Endothelial cell of umbilical vein (primary cell): ENCODE data around the gene TNIP1. TPM values are rescaled to one million over a fixed set of nuclear protein-coding genes. Genes with fewer than 3 reads are reported as not detected.

Experiments
- BruUV-seq: library from RNA; stranded (reverse); fragments of 400-500 nt; replicated peaks from 2 replicates; lab custom pipeline; 2021; lab: Mats Ljungman, UMichigan
- CTCF ChIA-PET: fragments of 300-600, 350-600 bp; sonication (Branson Sonifier 250); formaldehyde crosslinking; loops from one replicate; lab custom pipeline; 2021; ENCODE audit warnings: antibody characterized with exemption, inconsistent platforms; lab: Charles Lee
- POLR2A ChIA-PET: fragments of 300-600, 350-600 bp; sonication (Branson Sonifier 250); formaldehyde crosslinking; loops from one replicate; lab custom pipeline; 2021; ENCODE audit warnings: antibody characterized with exemption, inconsistent platforms; lab: Charles Lee
- DNase-seq: peaks from one replicate; pipeline ENCODE4 v3.0.0-alpha.2; 2011; ENCODE audit warnings: low read depth, low spot score
- FAIRE-seq: peaks from 2 replicates; lab custom pipeline; 2011; peaks lifted over from hg19 to GRCh38; lab: Jason Lieb, UNC
- H2AFZ ChIP-seq: 2 replicates; pipeline ENCODE4 v1.6.0; 2012; ENCODE audit warnings: low read depth, low read length, control low read depth, inconsistent platforms
- H3K27ac ChIP-seq: 2 replicates; pipeline ENCODE4 v1.5.1; 2011; ENCODE audit warnings: low read depth, mild to moderate bottlenecking, control low read depth, low read length, moderate library complexity; ENCODE audit not compliant: insufficient read depth
- H3K27me3 ChIP-seq, 2 experiments: 2 replicates each; pipeline versions ENCODE4 v1.6.0 to v1.6.1; 2011; ENCODE audit warnings: low read length in 2 of 2, mixed read lengths in 1 of 2; ENCODE audit not compliant: control insufficient read depth in 2 of 2, insufficient read depth in 2 of 2
- H3K36me3 ChIP-seq, 2 experiments: 2 replicates in 1 of 2; 3 replicates in 1 of 2; pipeline ENCODE4 v1.5.1; 2011; ENCODE audit warnings: low read length in 2 of 2, mild to moderate bottlenecking in 1 of 2, moderate library complexity in 1 of 2; ENCODE audit not compliant: control insufficient read depth in 2 of 2, insufficient read depth in 2 of 2; ENCODE audit errors: extremely low read depth in 1 of 2
- H3K4me1 ChIP-seq: 3 replicates; pipeline ENCODE4 v1.5.1; 2011; ENCODE audit warnings: mild to moderate bottlenecking, low read length; ENCODE audit not compliant: control insufficient read depth, insufficient read depth; ENCODE audit errors: extremely low read depth
- H3K4me2 ChIP-seq: 2 replicates; pipeline ENCODE4 v1.6.1; 2011; ENCODE audit warnings: low read length, control low read depth, mixed read lengths; ENCODE audit not compliant: insufficient read depth
- H3K4me3 ChIP-seq, 3 experiments: fragments of 200-600 bp in 1 of 3; sonication (generic), shearing (Covaris generic) in 1 of 3; replicated peaks in 1 of 3; 2 replicates each; pipeline ENCODE4 v1.5.1; 2011 to 2016; ENCODE audit warnings: control low read depth in 3 of 3, low read length in 3 of 3, mild to moderate bottlenecking in 2 of 3, inconsistent platforms in 1 of 3, low read depth in 1 of 3, moderate library complexity in 1 of 3; ENCODE audit not compliant: insufficient read depth in 1 of 3
- H3K79me2 ChIP-seq: 2 replicates; pipeline ENCODE4 v1.6.0; 2012; ENCODE audit warnings: low read length, inconsistent platforms; ENCODE audit not compliant: control insufficient read depth, insufficient read depth
- H3K9ac ChIP-seq: replicated peaks from 2 replicates; pipeline ENCODE3; 2011; ENCODE audit warnings: low read length, control low read depth; ENCODE audit not compliant: insufficient read depth; ENCODE audit errors: extremely low read depth
- H3K9me1 ChIP-seq: replicated peaks from 3 replicates; pipeline ENCODE4 v1.6.0; 2011; ENCODE audit warnings: mild to moderate bottlenecking, low read length; ENCODE audit not compliant: control insufficient read depth, insufficient read depth; ENCODE audit errors: extremely low read depth
- H3K9me3 ChIP-seq: replicated peaks from 2 replicates; pipeline ENCODE4 v1.5.1; 2012; ENCODE audit warnings: low read length, inconsistent platforms; ENCODE audit not compliant: control insufficient read depth, insufficient read depth
- H4K20me1 ChIP-seq: replicated peaks from 2 replicates; pipeline ENCODE3; 2011; ENCODE audit warnings: mild to moderate bottlenecking, low read length; ENCODE audit not compliant: control insufficient read depth, insufficient read depth; ENCODE audit errors: extremely low read depth
- CTCF ChIP-seq, 2 donors: IDR thresholded peaks; 1 replicate in 1 of 2; 2 replicates in 1 of 2; pipeline ENCODE4 v1.5.1; 2011; ENCODE audit warnings: low read length in 2 of 2, mild to moderate bottlenecking in 2 of 2, moderate library complexity in 2 of 2, control low read depth in 1 of 2, inconsistent platforms in 1 of 2, low read depth in 1 of 2; ENCODE audit not compliant: insufficient read depth in 1 of 2; ENCODE audit errors: extremely low read depth in 1 of 2
- EZH2 ChIP-seq: IDR thresholded peaks from 2 replicates; pipeline ENCODE4 v1.6.1; 2012; ENCODE audit warnings: borderline replicate concordance, low read depth, mild to moderate bottlenecking, moderate library complexity, low read length, inconsistent platforms; ENCODE audit not compliant: severe bottlenecking
- FOS ChIP-seq: IDR thresholded peaks from 2 replicates; pipeline ENCODE4 v1.6.1; 2011; ENCODE audit warnings: mild to moderate bottlenecking, low read length, moderate library complexity, borderline replicate concordance; ENCODE audit not compliant: insufficient read depth
- GATA2 ChIP-seq: IDR thresholded peaks from 2 replicates; pipeline ENCODE4 v1.7.0; 2011; ENCODE audit warnings: low read depth, mild to moderate bottlenecking, moderate library complexity, mixed read lengths, low read length; ENCODE audit not compliant: insufficient read length, insufficient read depth
- JUN ChIP-seq: IDR thresholded peaks from 2 replicates; pipeline ENCODE4 v1.6.1; 2011; ENCODE audit warnings: borderline replicate concordance, low read depth; ENCODE audit not compliant: insufficient read length, insufficient read depth
- MAX ChIP-seq: IDR thresholded peaks from 2 replicates; pipeline ENCODE4 v1.6.1; 2011; ENCODE audit not compliant: insufficient read depth, insufficient read length
- MYC ChIP-seq: IDR thresholded peaks from one replicate; pipeline ENCODE4 v1.6.1; 2011; ENCODE audit warnings: mild to moderate bottlenecking, low read depth, low read length
- POLR2A ChIP-seq: IDR thresholded peaks from 2 replicates; pipeline ENCODE4 v1.6.1; 2012; ENCODE audit warnings: low read depth, mild to moderate bottlenecking, control low read depth, low read length
- POLR2AphosphoS5 ChIP-seq: IDR thresholded peaks from 2 replicates; pipeline ENCODE4 v1.6.1; 2012; ENCODE audit warnings: low read depth, mild to moderate bottlenecking, control low read depth, low read length, moderate library complexity; ENCODE audit not compliant: insufficient read depth
- dilution Hi-C: fragments of 300-500 bp; cut with MboI; formaldehyde crosslinking; loops from one replicate; pipeline ENCODE4 v1.15.0; 2019; ENCODE audit warnings: low sequenced_read_pairs; ENCODE audit not compliant: extremely low pct_ligation_motif_present
- intact Hi-C: fragments of 100-400 bp; cut with micrococcal nuclease; formaldehyde crosslinking; loops from one replicate; pipeline ENCODE4 v1.10.0; 2022
- polyA plus RNA-seq, 4 experiments: library from polyadenylated mRNA; depleted of rRNA in 3 of 4; stranded (reverse) in 3 of 4; unstranded in 1 of 4; fragments of >200 nt; gene quantifications; 2 replicates each; pipeline versions ENCODE4 v1.2.1 to v1.2.3, GENCODE V29; 2011 to 2012; ENCODE audit warnings: missing spikeins in 1 of 4
- total RNA-seq: library from RNA; stranded (reverse); gene quantifications from 2 replicates; pipeline ENCODE4 v1.2.3, GENCODE V29; 2021

TNIP1 gene
- total and polyA plus RNA-seq, 2 donors (not counting 3 experiments of a cell fraction or from before 2014, with no cell fraction given): 43.0 to 96.8 TPM

GRCh38 chr5:151106043-151106442 is 25.2 kb upstream of the TNIP1 start:
- H3K4me3 ChIP-seq: no peak overlapping the region
- no peaks in the 10 kb centered on the region for H3K79me2 ChIP-seq
- no peaks in the 10 kb centered on the region for H4K20me1 ChIP-seq
- H3K4me2 ChIP-seq: no peak overlapping the region
- H3K9me1 ChIP-seq: no peaks in the 10 kb centered on the region
- no peak for TF ChIP-seq JUN
- TF ChIP-seq POLR2AphosphoS5: no peak
- no peak for TF ChIP-seq CTCF (IDR thresholded peaks at IDR 0.05; ENCODE audit: extremely low read depth in 1 of 2, insufficient read depth in 1 of 2, low read depth in 1 of 2, low read length in 2 of 2)
- TF ChIP-seq POLR2A: no peak
- TF ChIP-seq EZH2: no peak
- no peak for TF ChIP-seq FOS
- TF ChIP-seq GATA2: no peak
- no peak for TF ChIP-seq MAX
- no peak for TF ChIP-seq MYC
- intact Hi-C loops: no loop called here
- DNase-seq: no peak
- dilution Hi-C loops: no loop called here
- FAIRE-seq: no peak
- no peaks in the 10 kb centered on the region for H3K9me3 ChIP-seq
- POLR2A ChIA-PET: no interaction called here
- CTCF ChIA-PET: interaction anchor here (1.1 to 16.3 kb wide), 4 partner anchors 10 to 59 kb away, joined by 3 to 679 read pairs (median 4); no protein-coding TSS in a partner anchor
- H2AFZ ChIP-seq: no peak overlapping the region
- no peaks in the 10 kb centered on the region for H3K27me3 ChIP-seq
- H3K27ac ChIP-seq: no peak overlapping the region
- BruUV-seq: no TSS peak
- peaks cover 3 to 38% of the 10 kb centered on the region in 2 experiments for H3K36me3 ChIP-seq
- H3K9ac ChIP-seq: no peak overlapping the region
- no peaks in the 10 kb centered on the region for H3K4me1 ChIP-seq
